ENCODE results near the gene ZG16B. TPM values are rescaled to one million over a fixed set of nuclear protein-coding genes. Genes with fewer than 3 reads are reported as not detected.

ZG16B gene
- total RNA-seq, 1 experiment from 2014 or later = not detected

- H3K4me1 Mint-ChIP-seq = no peaks in the 10 kb centered on the region
- no peaks in the 10 kb centered on the region for H3K36me3 Mint-ChIP-seq
- H3K27ac Mint-ChIP-seq = no peak overlapping the region
- ChIA-PET CTCF (interaction anchor here (1.9 to 2.0 kb wide), 2 partner anchors 14 to 43 kb away, joined by 6 to 13 read pairs; no protein-coding TSS in a partner anchor), POLR2A (no interaction called here)
- DNase-seq (ENCODE audit: low spot score) = no peak
- H3K27me3 Mint-ChIP-seq (ENCODE audit: low read depth) = no peaks in the 10 kb centered on the region
- TF ChIP-seq ZNF219 (CRISPR knock-in tag; IDR thresholded peaks at IDR 0.05; ENCODE audit: borderline replicate concordance) = no peak
- no peak for TF ChIP-seq CREM (CRISPR knock-in tag; IDR thresholded peaks at IDR 0.05)
- TF ChIP-seq ZNF317 (CRISPR knock-in tag; IDR thresholded peaks at IDR 0.05; ENCODE audit: borderline replicate concordance, low read depth) = no peak
- TF ChIP-seq FOXP1 (CRISPR knock-in tag; IDR thresholded peaks at IDR 0.05; ENCODE audit: borderline replicate concordance) = no peak
- no peak for TF ChIP-seq MAX (CRISPR knock-in tag; IDR thresholded peaks at IDR 0.05)
- ATAC-seq = no peak
- H3K9me3 Mint-ChIP-seq = no peaks in the 10 kb centered on the region
- H3K4me3 Mint-ChIP-seq = no peak overlapping the region
Measured at GRCh38 chr16:2824626-2825025, 5.5 kb upstream of the ZG16B start.

- no peaks in the 10 kb centered on the region for H3K27me3 Mint-ChIP-seq (ENCODE audit: low read depth)
- no peaks in the 10 kb centered on the region for H3K36me3 Mint-ChIP-seq
- H3K27ac Mint-ChIP-seq = no peak overlapping the region
- ChIA-PET POLR2A (no interaction called here), CTCF (interaction anchor here (0.6 to 1.6 kb wide), 2 partner anchors 14 to 31 kb away, joined by 3 to 5 read pairs; no protein-coding TSS in a partner anchor)
- no peaks in the 10 kb centered on the region for H3K9me3 Mint-ChIP-seq
- DNase-seq (ENCODE audit: low spot score) (no peak), ATAC-seq (no peak)
- no peak overlapping the region for H3K4me3 Mint-ChIP-seq
- no peaks in the 10 kb centered on the region for H3K4me1 Mint-ChIP-seq
- TF ChIP-seq ATF3 (CRISPR knock-in tag; conservative IDR thresholded peaks at IDR 0.05) (no peak), E2F1 (CRISPR knock-in tag; IDR thresholded peaks at IDR 0.05) (no peak), IRF2 (CRISPR knock-in tag; IDR thresholded peaks at IDR 0.05; ENCODE audit: borderline replicate concordance, low read depth) (no peak), PRDM15 (CRISPR knock-in tag; IDR thresholded peaks at IDR 0.05) (no peak), EMX1 (CRISPR knock-in tag; IDR thresholded peaks at IDR 0.05) (no peak), OVOL2 (CRISPR knock-in tag; IDR thresholded peaks at IDR 0.05; ENCODE audit: borderline replicate concordance) (no peak), ESRRA (CRISPR knock-in tag; IDR thresholded peaks at IDR 0.05; ENCODE audit: borderline replicate concordance) (no peak), ZBTB43 (CRISPR knock-in tag; IDR thresholded peaks at IDR 0.05) (no peak), SOX15 (CRISPR knock-in tag; IDR thresholded peaks at IDR 0.05) (no peak), ZNF425 (CRISPR knock-in tag; conservative IDR thresholded peaks at IDR 0.05) (no peak), GRHL2 (CRISPR knock-in tag; IDR thresholded peaks at IDR 0.05; ENCODE audit: insufficient replicate concordance, severe bottlenecking) (no peak), SP1 (CRISPR knock-in tag; conservative IDR thresholded peaks at IDR 0.05) (no peak), NR1H2 (CRISPR knock-in tag; IDR thresholded peaks at IDR 0.05) (no peak), CTCF (IDR thresholded peaks at IDR 0.05) (no peak), FOXJ3 (CRISPR knock-in tag; IDR thresholded peaks at IDR 0.05; ENCODE audit: borderline replicate concordance) (no peak)
Measured at GRCh38 chr16:2825049-2825742, 4.9 kb upstream of the ZG16B start.

Measured in WTC11 (cell line).